GM12891 (cell line): ENCODE results near the gene STXBP2.
A peak's percentile ranks its signal among the peaks of the same experiment; 100 is the strongest.

Experiments used
- DNase-seq: peaks from one replicate; pipeline ENCODE4 v3.0.0; 2011; ENCODE audit warnings: low spot score; ENCODE audit not compliant: insufficient read length
- FAIRE-seq: peaks from 2 replicates; lab custom pipeline; 2011; peaks lifted over from hg19 to GRCh38; lab: Jason Lieb, UNC
- PAX5 ChIP-seq: IDR thresholded peaks from 2 replicates; pipeline ENCODE4 v1.6.1; 2011; ENCODE audit warnings: low read length, moderate library complexity, mild to moderate bottlenecking; ENCODE audit not compliant: insufficient read depth, severe bottlenecking
- POLR2A ChIP-seq: IDR thresholded peaks from 2 replicates; pipeline ENCODE4 v1.6.1; 2011; ENCODE audit warnings: low read depth, low read length, control low read depth
- POLR2AphosphoS5 ChIP-seq: IDR thresholded peaks from 2 replicates; pipeline ENCODE4 v1.6.1; 2011; ENCODE audit warnings: low read depth, low read length, control low read depth
- POU2F2 ChIP-seq: IDR thresholded peaks from 2 replicates; pipeline ENCODE4 v1.6.1; 2011; ENCODE audit warnings: low read depth, mild to moderate bottlenecking, control low read depth, low read length, moderate library complexity
- SPI1 ChIP-seq: IDR thresholded peaks from 2 replicates; pipeline ENCODE4 v1.6.1; 2011; ENCODE audit warnings: low read depth, low read length, control low read depth
- TAF1 ChIP-seq: IDR thresholded peaks from 2 replicates; pipeline ENCODE4 v1.6.1; 2011; ENCODE audit warnings: low read depth, low read length, control low read depth

Gene STXBP2

DNA sequence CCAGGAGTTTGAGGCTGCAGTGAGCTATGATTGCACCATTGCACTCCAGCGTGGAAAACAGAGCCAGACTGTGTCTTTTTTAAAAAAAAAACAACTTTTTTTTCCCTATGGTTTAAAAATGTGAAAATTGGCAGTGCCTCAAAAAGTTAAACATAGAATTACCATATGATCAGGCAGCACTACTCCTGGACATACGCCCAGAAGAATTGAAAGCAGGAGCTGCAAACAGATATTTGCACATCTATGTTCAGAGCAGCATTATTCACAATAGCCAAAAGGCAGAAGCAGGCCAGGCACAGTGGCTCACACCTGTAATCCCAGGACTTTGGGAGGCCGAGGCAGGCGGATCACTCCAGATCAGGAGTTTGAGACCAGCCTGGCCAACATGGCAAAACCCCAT lies 28.2 kb downstream of the STXBP2 start:
- no peak for TF ChIP-seq SPI1
- no peak for TF ChIP-seq POLR2AphosphoS5
- TF ChIP-seq PAX5: no peak
- TF ChIP-seq POU2F2: no peak
- no peak for TF ChIP-seq POLR2A
- TF ChIP-seq TAF1: no peak
- DNase-seq: no peak
- no peak for FAIRE-seq

DNA sequence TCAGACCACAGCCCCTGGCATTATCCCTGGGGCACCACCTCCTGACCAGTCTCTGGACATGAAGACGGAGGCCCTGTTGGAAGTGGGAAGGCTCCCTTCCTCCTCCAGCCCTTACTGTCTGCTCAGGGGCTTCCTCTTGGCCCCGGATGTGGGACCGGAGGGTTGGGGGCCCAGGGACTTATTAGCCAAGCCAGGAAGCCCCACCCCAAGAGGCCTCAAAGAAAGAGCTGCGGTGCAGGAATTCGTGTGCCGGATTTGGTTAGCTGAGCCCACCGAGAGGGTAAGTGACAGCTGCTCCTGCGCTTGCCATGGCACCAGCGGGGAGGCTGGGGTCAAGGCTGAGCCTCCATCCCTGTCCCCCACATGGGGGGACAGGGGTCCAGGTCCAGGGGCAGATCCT lies 31.9 kb downstream of the STXBP2 start, which contains the start of gene RETN:
Gene RETN, plus strand, starts transcription at position 208 of the 400 bp plus-strand sequence. CDS start 278 bp downstream, outside the sequence.
- no peak for TF ChIP-seq POU2F2
- no peak for TF ChIP-seq POLR2AphosphoS5
- TF ChIP-seq TAF1: no peak
- no peak for TF ChIP-seq PAX5
- TF ChIP-seq POLR2A: no peak
- TF ChIP-seq SPI1: no peak
- FAIRE-seq: no peak
- no peak for DNase-seq

DNA sequence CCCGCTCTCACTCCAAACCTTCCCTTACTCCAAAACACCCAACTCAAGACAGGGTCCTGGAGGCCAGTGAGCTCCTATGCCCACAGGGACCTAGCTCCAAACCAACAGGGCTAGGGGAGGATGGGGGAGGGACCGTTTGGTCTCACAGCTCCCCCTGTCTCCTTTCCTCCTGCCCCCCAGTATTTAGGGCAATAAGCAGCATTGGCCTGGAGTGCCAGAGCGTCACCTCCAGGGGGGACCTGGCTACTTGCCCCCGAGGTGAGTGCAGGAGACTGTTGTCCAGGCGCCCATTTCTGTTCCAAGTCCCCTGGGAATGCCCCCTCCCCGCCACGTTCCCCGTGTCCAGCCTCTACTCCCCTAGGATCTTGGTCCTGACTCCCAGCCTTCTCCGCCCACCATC lies 32.7 kb downstream of the STXBP2 start:
- no peak for FAIRE-seq
- no peak for TF ChIP-seq POU2F2
- no peak for TF ChIP-seq PAX5
- no peak for DNase-seq

DNA sequence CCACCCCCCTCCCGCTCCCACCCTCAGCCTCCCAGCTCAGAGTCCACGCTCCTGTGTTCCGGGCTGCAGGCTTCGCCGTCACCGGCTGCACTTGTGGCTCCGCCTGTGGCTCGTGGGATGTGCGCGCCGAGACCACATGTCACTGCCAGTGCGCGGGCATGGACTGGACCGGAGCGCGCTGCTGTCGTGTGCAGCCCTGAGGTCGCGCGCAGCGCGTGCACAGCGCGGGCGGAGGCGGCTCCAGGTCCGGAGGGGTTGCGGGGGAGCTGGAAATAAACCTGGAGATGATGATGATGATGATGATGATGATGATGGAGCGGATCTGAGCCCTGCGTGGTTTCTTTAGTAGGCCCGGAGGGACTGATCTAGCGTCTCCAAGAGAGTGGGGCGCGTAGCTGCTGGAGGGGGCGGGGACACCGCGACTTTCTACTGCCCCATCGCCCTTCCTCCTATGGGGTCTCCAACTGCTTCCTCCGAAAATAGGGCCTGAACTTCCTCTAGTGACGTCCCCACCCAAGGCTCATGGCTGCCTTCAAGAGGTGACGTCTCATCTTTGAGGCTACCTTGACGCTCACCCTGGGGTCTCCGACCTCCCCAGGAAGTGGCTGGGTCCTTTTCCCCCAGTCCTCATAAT lies 33.4 kb downstream of the STXBP2 start:
- TF ChIP-seq POU2F2 (no peak), POLR2A (no peak), TAF1 (no peak), POLR2AphosphoS5 (no peak), PAX5 (no peak), SPI1 (no peak)
- DNase-seq (no peak), FAIRE-seq (no peak)

DNA sequence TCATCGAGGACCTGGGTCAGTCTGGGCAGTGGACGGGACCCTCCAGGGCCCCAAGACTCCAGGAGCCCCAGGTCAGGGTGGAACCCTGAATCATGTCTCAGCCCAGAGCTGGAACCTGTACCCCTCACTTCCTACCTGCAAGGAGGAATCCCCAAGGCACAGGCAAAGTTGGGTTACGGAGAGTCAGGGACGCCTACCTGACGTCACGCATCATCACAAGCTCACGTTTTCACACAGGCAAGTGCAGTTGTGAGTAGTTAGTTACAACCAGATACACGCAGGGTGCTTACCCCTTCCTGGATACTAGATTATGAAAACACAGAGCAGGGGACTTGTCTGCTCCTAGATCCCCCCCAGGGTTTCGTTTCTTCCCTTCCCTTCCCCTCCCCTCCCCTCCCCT lies 33.9 kb downstream of the STXBP2 start:
- TF ChIP-seq POLR2A (no peak), PAX5 (no peak), POLR2AphosphoS5 (no peak), SPI1 (no peak), TAF1 (no peak), POU2F2 (no peak)
- FAIRE-seq (no peak), DNase-seq (no peak)

DNA sequence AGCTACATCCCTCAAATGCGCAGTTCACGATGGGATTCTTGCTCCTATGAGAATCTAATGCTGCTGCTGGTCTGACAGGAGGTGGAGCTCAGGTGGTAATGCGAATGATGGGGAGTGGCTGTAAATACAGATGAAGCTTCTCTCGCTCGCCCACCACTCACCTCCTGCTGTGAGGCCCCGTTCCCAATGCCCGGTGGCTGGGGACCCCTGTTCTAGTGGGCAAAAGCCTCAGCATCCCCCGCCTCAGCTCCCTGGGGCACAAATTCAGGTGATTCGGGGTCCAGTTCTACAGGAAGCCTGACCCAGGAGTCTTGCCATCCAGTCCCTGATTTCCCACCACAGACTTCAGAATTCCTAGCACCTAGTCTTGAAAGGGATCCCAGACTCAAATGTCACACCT lies 35.6 kb downstream of the STXBP2 start:
- no peak for DNase-seq
- no peak for FAIRE-seq
- TF ChIP-seq TAF1 (no peak), POLR2A (no peak), PAX5 (no peak), POU2F2 (no peak), POLR2AphosphoS5 (no peak), SPI1 (no peak)

DNA sequence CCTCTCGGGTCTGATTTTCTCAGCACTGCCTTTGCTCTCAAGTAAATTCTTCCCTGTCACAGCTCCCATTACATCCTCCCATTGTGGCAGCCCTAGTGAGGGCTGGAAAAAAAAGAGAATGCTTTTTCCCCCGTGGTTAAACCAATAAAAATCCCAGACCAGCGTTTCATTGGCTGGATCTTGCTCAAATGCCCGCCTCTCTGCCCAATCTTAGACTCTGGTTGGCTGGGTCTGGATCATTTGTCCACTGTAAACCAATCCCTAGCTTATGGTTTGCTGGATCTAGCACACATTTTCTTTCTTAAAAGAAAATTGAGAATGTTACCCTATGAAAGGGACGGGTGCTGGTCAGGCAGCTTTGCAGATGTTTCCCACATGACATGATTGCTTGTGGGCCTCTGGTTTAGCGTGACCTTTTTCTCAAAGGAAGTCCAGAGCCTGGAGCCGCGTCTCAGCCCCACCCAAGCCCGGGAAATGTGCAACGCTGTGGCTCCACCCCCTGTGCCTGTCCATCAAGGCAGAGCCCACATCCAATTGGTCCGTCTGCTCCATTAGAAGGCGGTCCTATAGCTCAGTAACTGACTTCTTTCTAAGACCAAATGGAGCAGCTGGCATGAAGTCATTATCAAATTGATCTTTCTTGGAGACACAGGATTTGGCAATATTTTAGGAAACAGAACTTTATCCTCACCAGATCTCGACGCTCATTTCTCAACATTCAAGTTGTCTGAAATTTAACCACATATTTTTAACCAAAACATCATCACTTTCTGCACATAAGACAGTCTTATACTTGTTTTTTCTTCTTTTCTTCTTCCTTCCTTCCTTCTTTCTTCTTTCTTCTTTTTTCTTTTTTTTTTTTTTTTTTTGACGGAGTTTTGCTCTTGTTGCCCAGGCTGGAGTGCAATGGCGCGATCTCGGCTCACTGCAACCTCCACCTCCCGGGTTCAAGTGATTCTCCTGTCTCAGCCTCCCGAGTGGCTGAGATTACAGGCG lies 37.4 kb downstream of the STXBP2 start:
- TF ChIP-seq POLR2AphosphoS5: no peak
- TF ChIP-seq PAX5: no peak
- no peak for TF ChIP-seq SPI1
- DNase-seq (no peak), FAIRE-seq (no peak)

DNA sequence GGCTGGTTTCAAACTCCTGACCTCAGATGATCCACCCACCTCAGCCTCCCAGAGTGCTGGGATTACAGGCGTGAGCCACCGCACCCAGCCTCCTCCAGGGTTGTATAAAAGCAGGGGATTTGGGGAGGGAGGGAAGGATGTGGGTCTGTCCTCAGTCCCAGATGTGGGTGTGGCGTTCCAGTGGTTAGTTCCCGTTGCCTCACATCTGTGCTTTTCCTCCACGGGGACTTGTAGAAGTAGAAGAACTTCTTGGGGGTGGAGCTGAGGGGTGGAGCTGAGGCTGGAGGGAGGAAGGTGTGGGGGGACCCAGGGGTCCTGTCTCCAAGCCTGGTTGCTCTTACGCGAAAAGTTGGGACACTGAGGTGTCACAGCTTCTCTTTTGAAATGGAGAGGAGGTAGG lies 39.5 kb downstream of the STXBP2 start:
- peak; percentile 70 for FAIRE-seq

DNA sequence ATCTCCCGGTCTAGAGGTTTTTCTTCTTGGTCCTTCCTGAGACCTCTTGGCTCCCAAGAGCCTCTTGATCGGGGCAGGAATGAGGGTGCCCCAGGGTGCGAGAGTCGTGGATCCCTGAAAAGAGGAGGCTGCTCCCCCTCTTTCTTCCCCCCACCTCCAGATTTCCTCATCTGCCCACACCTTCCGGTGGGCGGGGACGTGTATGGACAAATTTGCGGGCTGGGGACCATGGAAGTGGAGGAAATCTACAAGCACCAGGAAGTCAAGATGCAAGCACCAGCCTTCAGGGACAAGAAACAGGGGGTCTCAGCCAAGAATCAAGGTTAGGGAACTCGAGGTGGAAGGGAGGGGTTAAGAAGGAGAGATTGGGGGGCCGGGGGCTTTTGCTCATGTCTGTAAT lies 39.9 kb downstream of the STXBP2 start, which contains the start of gene MCEMP1:
Gene MCEMP1, plus strand, starts transcription at position 237 of the 400 bp plus-strand sequence. Its CDS starts 31 bp downstream, at position 268.
- TF ChIP-seq POU2F2: no peak
- no peak for TF ChIP-seq SPI1
- DNase-seq (no peak), FAIRE-seq (no peak)

More for the DNA sequence above, 39.5 kb downstream of the STXBP2 start:
- TF ChIP-seq POLR2AphosphoS5 (no peak), POU2F2 (no peak), SPI1 (no peak), POLR2A (no peak), TAF1 (no peak), PAX5 (no peak)
- DNase-seq: no peak

DNA sequence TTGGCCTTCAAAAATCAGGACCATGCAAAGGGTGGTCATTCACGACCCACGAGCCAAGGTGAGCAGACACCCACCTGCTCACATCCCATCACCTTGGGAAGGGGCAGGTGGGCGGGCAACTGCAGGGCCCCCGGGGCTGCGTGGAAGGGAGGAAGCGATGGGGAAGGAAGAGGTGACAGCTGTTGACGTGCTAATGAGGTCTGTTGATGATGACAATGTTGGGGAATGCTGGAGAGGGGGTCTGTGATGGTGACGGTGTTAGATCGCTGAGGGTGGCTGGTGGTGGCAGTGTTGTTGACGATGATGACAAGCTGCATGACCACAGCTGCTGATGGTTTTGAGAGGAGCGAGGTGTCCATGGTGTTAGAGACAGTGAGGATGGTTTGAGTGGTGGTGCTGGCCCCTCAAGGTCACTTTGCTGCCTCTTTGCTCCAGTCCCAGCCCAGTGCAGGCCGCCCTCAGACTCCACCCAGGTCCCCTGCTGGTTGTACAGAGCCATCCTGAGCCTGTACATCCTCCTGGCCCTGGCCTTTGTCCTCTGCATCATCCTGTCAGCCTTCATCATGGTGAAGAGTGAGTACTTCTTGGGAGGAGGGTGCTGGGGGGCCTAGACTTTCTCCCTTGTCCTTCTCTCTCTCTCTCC lies 40.9 kb downstream of the STXBP2 start:
- no peak for DNase-seq
- FAIRE-seq: peak; percentile 43
- TF ChIP-seq POU2F2 (no peak), POLR2A (no peak), TAF1 (no peak), PAX5 (no peak), SPI1 (no peak), POLR2AphosphoS5 (no peak)
